ENCODE results near the gene IQCF2.

DNA sequence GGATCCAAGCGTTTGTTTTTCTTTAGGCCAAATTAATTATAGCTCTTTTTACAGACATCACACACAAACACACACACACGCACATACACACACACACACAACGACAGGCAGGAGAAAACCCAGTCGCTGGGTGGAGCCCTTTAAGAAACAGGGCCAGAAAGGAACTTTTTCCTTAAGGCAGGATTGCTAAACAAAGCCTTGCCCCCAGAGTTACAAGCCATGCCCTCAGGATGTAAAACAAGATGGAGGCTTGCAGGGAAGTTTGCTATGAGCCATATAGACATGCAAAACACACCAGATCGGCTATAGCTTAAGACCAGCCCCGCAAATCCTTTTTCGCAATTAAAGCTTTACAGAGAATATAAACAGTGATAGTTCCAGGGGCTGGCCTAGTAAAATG, 16.3 kb upstream of the IQCF2 start:
- no peak for TF ChIP-seq POLR2AphosphoS5 (IDR thresholded peaks at IDR 0.05; ENCODE audit: low read depth, low read length)
- TF ChIP-seq, protein P1, sequence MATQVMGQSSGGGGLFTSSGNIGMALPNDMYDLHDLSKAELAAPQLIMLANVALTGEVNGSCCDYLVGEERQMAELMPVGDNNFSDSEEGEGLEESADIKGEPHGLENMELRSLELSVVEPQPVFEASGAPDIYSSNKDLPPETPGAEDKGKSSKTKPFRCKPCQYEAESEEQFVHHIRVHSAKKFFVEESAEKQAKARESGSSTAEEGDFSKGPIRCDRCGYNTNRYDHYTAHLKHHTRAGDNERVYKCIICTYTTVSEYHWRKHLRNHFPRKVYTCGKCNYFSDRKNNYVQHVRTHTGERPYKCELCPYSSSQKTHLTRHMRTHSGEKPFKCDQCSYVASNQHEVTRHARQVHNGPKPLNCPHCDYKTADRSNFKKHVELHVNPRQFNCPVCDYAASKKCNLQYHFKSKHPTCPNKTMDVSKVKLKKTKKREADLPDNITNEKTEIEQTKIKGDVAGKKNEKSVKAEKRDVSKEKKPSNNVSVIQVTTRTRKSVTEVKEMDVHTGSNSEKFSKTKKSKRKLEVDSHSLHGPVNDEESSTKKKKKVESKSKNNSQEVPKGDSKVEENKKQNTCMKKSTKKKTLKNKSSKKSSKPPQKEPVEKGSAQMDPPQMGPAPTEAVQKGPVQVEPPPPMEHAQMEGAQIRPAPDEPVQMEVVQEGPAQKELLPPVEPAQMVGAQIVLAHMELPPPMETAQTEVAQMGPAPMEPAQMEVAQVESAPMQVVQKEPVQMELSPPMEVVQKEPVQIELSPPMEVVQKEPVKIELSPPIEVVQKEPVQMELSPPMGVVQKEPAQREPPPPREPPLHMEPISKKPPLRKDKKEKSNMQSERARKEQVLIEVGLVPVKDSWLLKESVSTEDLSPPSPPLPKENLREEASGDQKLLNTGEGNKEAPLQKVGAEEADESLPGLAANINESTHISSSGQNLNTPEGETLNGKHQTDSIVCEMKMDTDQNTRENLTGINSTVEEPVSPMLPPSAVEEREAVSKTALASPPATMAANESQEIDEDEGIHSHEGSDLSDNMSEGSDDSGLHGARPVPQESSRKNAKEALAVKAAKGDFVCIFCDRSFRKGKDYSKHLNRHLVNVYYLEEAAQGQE (IDR thresholded peaks at IDR 0.05; ENCODE audit: insufficient read depth in 1 of 2, low read depth in 2 of 2, low read length in 2 of 2), result no peak
- no peak for TF ChIP-seq TAF1 (IDR thresholded peaks at IDR 0.05; ENCODE audit: borderline replicate concordance, insufficient read depth, low read length)

Measured in PFSK-1 (cell line).